ENCODE data around the gene P2RY2.
"Not testable (repeated sequence)": the region's sequence is repeated elsewhere in the genome, so short reads cannot be mapped to it uniquely, and the experiment has no call there.

The P2RY2 gene

GRCh38 chr11:73270016-73270854 is 52.2 kb downstream of the P2RY2 start:
- no peak for FAIRE-seq

GRCh38 chr11:73270855-73271477 is 52.9 kb downstream of the P2RY2 start:
- FAIRE-seq: no peak

GRCh38 chr11:73271478-73271865 is 53.4 kb downstream of the P2RY2 start:
- not testable (repeated sequence) for FAIRE-seq

- no peak for FAIRE-seq
These were observed 54.0 kb downstream of the P2RY2 start, which contains the start of gene P2RY6 for GRCh38 chr11:73271936-73272679. Gene P2RY6 (plus strand): TSS chr11:73272338. CDS start chr11:73296519, 24,181 bp downstream.

GRCh38 chr11:73272680-73273038 is 54.6 kb downstream of the P2RY2 start:
- FAIRE-seq: no peak

GRCh38 chr11:73273222-73273895 is 55.3 kb downstream of the P2RY2 start:
- FAIRE-seq: no peak

- FAIRE-seq: not testable (repeated sequence)
These were observed 56.1 kb downstream of the P2RY2 start for GRCh38 chr11:73274191-73274590.

- no peak for FAIRE-seq
These were observed 56.8 kb downstream of the P2RY2 start for GRCh38 chr11:73274722-73275380.

GRCh38 chr11:73275381-73275750 is 57.3 kb downstream of the P2RY2 start:
- FAIRE-seq: no peak

- FAIRE-seq: no peak
These were observed 59.4 kb downstream of the P2RY2 start for GRCh38 chr11:73277467-73277866.

GRCh38 chr11:73280626-73281025 is 62.5 kb downstream of the P2RY2 start:
- FAIRE-seq: no peak

- FAIRE-seq: no peak
These were observed 63.2 kb downstream of the P2RY2 start for GRCh38 chr11:73281201-73281741.

GRCh38 chr11:73281796-73282660 is 63.9 kb downstream of the P2RY2 start:
- no peak for FAIRE-seq

GRCh38 chr11:73283276-73284000 is 65.4 kb downstream of the P2RY2 start:
- no peak for FAIRE-seq

- no peak for FAIRE-seq
These were observed 66.0 kb downstream of the P2RY2 start for GRCh38 chr11:73284106-73284505.

GRCh38 chr11:73285721-73286120 is 67.6 kb downstream of the P2RY2 start:
- no peak for FAIRE-seq

Measured in A204.1 (cell line).